Vagina (tissue), 2 donors: Measurements from ENCODE around the gene SP5.

Experiments used
- CTCF ChIP-seq, 3 experiments: fragments of 450-650 bp in 2 of 3; fragments of 200-600 bp in 1 of 3; sonication (generic) in 1 of 3; IDR thresholded peaks; one replicate each; pipeline ENCODE4 v1.5.1; 2017 to 2019; ENCODE audit warnings: antibody characterized with exemption in 3 of 3, mild to moderate bottlenecking in 2 of 3, moderate library complexity in 2 of 3
- POLR2A ChIP-seq, 2 donors: fragments of 450-650 bp; IDR thresholded peaks; one replicate each; pipeline ENCODE4 v1.6.1; 2017; ENCODE audit warnings: antibody characterized with exemption in 2 of 2, mild to moderate bottlenecking in 2 of 2, moderate library complexity in 2 of 2
- POLR2AphosphoS5 ChIP-seq, 2 donors: sonication (generic); formaldehyde crosslinking; IDR thresholded peaks; one replicate each; pipeline ENCODE4 v1.9.0; 2017; ENCODE audit warnings: antibody characterized with exemption in 2 of 2, mild to moderate bottlenecking in 2 of 2, low read depth in 1 of 2; ENCODE audit not compliant: insufficient read depth in 1 of 2

- TF ChIP-seq CTCF (IDR thresholded peaks at IDR 0.05) (no peak), POLR2AphosphoS5 (IDR thresholded peaks at IDR 0.05; ENCODE audit: insufficient read depth in 1 of 2, low read depth in 1 of 2) (peak in 1 of 2 donors; percentile 22), POLR2A (IDR thresholded peaks at IDR 0.05) (no peak)
These were observed 616 bp upstream of the SP5 start for GRCh38 chr2:170714381-170715061.
